Bronchial epithelial cell (primary cell): ENCODE data around the gene HOMEZ. TPM values are rescaled to one million over a fixed set of nuclear protein-coding genes. Genes with fewer than 3 reads are reported as not detected.

Source experiments
- DNase-seq: peaks from one replicate; pipeline ENCODE4 v3.0.0-alpha.2; 2010; ENCODE audit warnings: low read depth
- FAIRE-seq: peaks from 2 replicates; lab custom pipeline; 2011; peaks lifted over from hg19 to GRCh38; lab: Jason Lieb, UNC
- H3K27me3 ChIP-seq: 2 replicates; pipeline ENCODE4 v1.5.1; 2011; ENCODE audit warnings: low read length; ENCODE audit not compliant: control insufficient read depth, insufficient read depth
- H3K36me3 ChIP-seq: 2 replicates; pipeline ENCODE4 v1.5.1; 2011; ENCODE audit warnings: low read length; ENCODE audit not compliant: control insufficient read depth, insufficient read depth
- H3K4me3 ChIP-seq: 2 replicates; pipeline ENCODE4 v1.5.1; 2011; ENCODE audit warnings: mild to moderate bottlenecking, low read depth, low read length, control low read depth
- CTCF ChIP-seq: IDR thresholded peaks from 2 replicates; pipeline ENCODE4 v1.5.1; 2011; ENCODE audit warnings: mild to moderate bottlenecking, moderate library complexity, low read length, control low read depth, inconsistent platforms; ENCODE audit not compliant: insufficient read depth, severe bottlenecking
- total RNA-seq: library from RNA; depleted of rRNA; stranded (reverse); fragments of >200 nt; gene quantifications from 2 replicates; pipeline ENCODE4 v1.2.1, GENCODE V29; 2014

Gene HOMEZ
- total RNA-seq, 1 donor from 2014 or later, result 5.0 TPM

- Histone ChIP-seq H3K27me3 (no peaks in the 10 kb centered on the region), H3K36me3 (no peaks in the 10 kb centered on the region), H3K4me3 (no peak overlapping the region)
- TF ChIP-seq CTCF, result no peak
- DNase-seq (no peak), FAIRE-seq (no peak)
Measured at GRCh38 chr14:23259426-23259825, 26.5 kb downstream of the HOMEZ start.

GRCh38 chr14:23258256-23258655, 27.7 kb downstream of the HOMEZ start:
- no peak for FAIRE-seq
- no peaks in the 10 kb centered on the region for H3K36me3 ChIP-seq

GRCh38 chr14:23252420-23253333, 33.3 kb downstream of the HOMEZ start:
- FAIRE-seq, result no peak
- DNase-seq, result peak; percentile 76
- Histone ChIP-seq H3K27me3 (no peaks in the 10 kb centered on the region), H3K36me3 (no peaks in the 10 kb centered on the region), H3K4me3 (no peak overlapping the region)
- no peak for TF ChIP-seq CTCF

More at GRCh38 chr14:23258256-23258655, 27.7 kb downstream of the HOMEZ start:
- DNase-seq, result no peak
- H3K27me3 ChIP-seq, result no peaks in the 10 kb centered on the region
- H3K4me3 ChIP-seq, result no peak overlapping the region
- no peak for TF ChIP-seq CTCF

- Histone ChIP-seq H3K36me3 (no peaks in the 10 kb centered on the region), H3K4me3 (no peak overlapping the region), H3K27me3 (no peaks in the 10 kb centered on the region)
- FAIRE-seq (no peak), DNase-seq (peak; percentile 75)
- TF ChIP-seq CTCF, result no peak
Measured at GRCh38 chr14:23252006-23252405, 33.9 kb downstream of the HOMEZ start.

GRCh38 chr14:23249824-23250223, 36.1 kb downstream of the HOMEZ start:
- Histone ChIP-seq H3K27me3 (no peaks in the 10 kb centered on the region), H3K4me3 (no peak overlapping the region), H3K36me3 (no peaks in the 10 kb centered on the region)
- FAIRE-seq, result no peak
- TF ChIP-seq CTCF, result no peak
- DNase-seq, result peak; percentile 42
